GM19452 (cell line): ENCODE measurements around the gene SLC9A8.
"Not testable (repeated sequence)": the region's sequence is repeated elsewhere in the genome, so short reads cannot be mapped to it uniquely, and the experiment has no call there.

Experiments
- ATAC-seq: cut with Tn5 transposase; IDR thresholded peaks from one replicate; pipeline ENCODE4 v1.9.1; 2021; ENCODE audit not compliant: unreplicated experiment

Gene SLC9A8

DNA sequence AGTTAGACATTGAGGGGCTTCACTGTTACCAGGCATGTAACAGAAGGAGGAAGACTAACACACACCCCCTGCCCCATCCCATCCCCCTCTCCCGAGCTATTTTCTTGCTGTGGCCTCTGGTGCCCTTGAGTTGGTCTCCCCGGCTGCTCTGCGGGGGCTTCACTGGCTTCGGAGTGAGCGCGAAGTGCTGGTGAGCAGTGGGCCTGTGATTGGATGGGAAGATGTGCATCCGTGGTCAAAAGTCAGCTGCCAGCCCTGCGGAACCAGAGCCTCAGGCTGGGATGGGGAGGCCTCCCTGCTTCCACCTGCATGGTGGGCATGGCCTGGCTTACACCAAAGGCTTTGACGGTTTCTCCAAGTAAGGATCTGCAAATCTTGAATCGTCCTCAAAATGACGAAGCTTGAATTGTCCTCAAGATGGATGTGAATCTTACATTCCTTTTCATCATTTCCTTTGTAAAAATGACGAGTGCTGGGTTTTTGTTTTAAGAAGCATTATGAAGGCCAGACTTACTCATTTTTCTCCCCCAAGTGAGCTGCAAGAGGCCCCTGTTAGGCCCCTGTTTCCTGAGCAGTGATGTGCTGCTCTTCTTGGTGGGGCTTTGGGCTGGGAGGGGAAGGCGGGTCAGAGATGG lies 79.0 kb downstream of the SLC9A8 start:
- no peak for ATAC-seq

DNA sequence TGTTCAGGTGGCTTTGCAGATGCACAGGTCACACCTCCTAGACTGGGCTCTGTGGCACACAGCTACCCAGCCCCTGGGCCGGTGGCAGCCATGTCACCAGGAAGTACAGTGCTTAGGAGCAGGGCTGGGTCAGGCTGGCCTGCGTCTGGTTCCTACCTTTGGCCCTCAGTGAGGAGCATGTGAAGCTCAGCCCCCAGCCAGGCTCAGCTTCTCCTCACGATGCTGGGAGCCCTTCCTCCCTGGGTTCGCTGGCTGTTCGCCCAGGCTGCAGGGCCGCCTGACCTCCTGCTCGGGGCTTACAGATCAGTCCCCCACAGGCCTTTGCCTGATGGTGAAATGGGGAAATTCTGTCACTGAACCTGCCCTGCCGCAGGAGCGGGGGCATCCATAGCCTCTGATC lies 79.6 kb downstream of the SLC9A8 start:
- no peak for ATAC-seq

- ATAC-seq: no peak
Observed at GRCh38 chr20:49892817-49893216, 80.2 kb downstream of the SLC9A8 start.

DNA sequence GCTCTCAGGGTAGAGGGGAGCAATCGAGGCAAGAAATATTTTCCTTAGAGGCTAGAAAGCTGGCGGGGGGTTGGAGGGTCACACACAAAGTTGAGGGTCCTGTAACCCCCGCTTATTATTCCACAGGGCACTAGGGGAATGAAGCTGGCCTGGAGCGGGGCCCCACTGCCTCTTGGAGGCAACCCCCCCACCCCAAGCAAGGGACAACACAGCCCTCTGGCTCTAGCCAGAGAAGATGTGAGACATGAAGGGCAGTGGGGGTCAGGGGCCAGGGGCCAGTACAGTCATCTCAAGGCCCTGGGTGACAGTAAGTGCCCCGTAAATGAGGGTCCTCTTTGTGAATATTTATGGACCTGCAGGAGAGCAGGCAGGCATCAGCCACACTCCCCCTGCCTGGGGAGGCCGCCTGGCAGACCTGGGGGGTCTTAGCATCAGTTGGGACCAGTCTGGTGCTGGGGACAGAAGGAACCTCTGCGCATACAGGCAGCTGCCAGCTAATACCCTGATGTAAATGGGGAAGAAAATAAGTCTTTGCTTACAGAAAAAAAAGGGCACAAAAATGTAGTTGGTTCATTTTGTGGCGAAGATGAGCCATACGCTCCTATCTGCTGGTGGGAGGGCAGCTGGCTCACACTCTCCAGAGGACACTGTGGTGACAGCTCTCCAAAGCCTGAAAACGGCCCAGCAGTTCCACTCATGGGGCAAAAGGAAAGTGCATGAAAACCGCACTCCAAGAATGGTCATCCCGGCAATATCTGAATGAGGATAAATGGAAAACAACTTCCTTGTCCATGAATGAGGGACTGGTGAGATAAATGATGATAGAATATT lies 80.8 kb downstream of the SLC9A8 start:
- ATAC-seq: no peak

GRCh38 chr20:49894073-49894470 lies 81.4 kb downstream of the SLC9A8 start:
- no peak for ATAC-seq

- ATAC-seq: not testable (repeated sequence)
Observed at GRCh38 chr20:49895474-49896093, 83.0 kb downstream of the SLC9A8 start.

GRCh38 chr20:49896204-49896603 lies 83.6 kb downstream of the SLC9A8 start:
- no peak for ATAC-seq

DNA sequence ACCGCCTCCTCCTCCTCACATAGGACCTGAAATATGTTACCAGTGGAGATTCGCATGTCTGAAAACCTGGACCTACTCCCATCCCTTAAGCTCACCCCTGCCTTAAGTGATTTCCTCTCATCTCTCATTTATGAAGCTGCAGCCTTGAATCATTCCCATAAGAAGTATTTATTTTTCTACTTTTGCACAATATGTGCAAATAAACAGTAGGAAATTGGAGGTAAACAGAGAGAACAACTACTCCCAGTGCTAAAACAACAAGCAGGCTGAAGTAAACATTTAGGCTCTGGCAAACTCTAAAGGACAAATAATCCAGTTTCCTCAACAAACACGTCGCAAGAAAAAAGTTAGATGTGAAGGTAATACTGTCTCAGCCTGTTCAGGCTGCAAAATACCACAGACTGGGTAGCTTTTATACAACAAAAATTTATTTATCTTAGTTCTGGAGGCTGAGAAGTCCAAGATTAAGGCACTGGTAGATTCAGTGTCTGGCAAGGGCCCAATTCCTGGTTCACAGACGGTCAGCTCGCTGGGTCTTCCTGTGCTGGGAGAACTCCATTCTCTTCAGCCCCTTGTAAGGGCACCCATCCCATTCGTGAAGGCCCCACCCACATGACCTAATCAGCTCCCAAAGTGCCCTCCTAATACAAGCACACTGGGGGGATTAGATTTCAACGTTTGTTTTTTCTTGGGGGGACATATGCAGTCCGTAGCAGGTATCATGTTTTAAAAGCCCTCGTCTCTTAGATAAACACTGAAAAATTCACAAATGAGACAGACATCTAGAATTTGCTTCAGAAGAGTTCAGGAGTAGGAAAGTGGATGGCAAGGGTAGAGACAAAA lies 87.1 kb downstream of the SLC9A8 start:
- no peak for ATAC-seq

- no peak for ATAC-seq
Observed at GRCh38 chr20:49901588-49901987, 89.0 kb downstream of the SLC9A8 start.

DNA sequence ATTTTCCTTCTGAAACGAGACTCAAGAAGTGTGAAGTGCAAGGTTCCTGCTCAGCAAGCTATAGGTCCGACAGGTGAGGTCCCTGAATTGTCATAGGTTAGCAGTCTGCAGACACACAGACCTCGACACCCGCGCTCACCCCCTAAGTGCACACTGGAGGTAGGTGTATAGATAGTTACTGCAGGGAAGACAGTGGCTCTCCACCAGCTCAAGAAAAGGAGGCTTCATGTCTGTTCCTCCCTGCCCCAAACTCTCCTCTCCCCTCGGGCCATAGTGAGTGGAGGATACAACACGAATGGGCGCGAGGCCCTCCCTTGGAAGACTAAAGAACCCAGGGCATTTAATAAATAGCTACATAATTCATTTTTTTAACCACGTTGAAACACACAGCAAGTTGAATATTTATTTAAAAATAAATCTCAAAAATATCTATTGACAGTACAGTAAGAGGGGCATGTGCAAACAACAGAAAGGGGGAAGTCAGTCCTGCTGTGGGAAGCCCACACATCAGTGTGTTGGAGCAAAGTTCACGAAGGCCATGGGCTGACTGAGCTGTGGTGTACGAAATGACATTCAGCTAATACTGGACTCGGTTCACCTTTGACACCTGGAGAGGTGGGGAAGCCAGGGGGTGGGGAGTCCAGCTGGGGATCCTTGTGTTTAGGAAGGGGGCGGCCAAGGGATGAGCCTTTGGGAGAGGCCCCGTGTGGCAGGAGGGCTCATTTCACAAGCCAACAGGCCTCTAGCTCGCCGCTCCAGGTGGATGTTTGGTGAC lies 92.0 kb downstream of the SLC9A8 start:
- no peak for ATAC-seq

GRCh38 chr20:49905415-49906091 lies 92.9 kb downstream of the SLC9A8 start:
- ATAC-seq: no peak

DNA sequence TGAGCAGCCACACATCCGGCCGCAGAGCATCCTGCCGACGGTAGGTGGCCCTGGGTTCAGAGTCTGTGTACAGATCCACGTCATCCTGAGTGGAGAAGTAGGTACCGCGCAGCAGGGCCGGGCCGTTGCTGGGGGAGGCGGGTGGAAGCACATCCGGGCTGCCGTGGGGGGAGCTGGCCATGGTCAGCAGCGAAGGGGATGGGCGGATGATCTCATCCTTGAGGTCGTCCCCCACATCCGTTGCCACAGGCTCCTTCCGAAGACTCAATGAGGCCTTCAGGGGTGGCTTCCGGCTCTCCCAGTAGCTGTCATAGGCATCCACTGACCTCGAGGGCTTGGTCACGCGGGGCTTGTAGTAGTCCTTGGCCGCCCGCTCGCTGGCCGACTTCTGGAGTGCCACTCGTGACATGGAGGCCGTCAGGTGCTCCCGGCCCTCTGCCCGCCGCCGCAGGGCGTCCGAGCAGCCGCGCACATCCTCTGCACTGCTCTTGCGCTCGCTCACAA lies 93.5 kb downstream of the SLC9A8 start:
- ATAC-seq: no peak

DNA sequence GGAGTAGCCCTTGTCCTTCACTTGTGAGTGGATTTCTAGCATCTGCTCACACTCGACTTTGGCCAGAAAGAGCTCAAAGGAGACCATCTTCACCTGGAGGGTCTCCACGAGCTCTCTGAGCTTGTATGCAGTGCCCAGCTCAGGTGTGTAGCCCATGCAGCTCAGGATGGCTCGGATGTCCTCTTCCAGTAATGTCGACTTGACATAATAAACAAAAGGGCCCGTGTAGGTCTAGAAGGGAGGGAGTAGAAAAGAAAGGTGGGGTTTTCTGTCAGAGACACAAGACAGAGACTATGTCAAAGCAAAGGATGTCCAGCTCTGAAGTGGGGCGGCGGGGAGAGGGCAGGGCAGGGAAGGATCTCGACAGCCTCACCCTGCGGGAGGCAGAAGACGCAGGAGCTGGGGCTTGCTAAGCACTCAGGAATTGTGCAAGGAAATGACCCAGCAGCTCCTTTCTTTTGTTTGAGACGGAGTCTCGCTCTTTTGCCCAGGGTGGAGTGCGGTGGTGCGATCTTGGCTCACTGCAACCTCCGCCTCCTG lies 94.1 kb downstream of the SLC9A8 start:
- no peak for ATAC-seq

DNA sequence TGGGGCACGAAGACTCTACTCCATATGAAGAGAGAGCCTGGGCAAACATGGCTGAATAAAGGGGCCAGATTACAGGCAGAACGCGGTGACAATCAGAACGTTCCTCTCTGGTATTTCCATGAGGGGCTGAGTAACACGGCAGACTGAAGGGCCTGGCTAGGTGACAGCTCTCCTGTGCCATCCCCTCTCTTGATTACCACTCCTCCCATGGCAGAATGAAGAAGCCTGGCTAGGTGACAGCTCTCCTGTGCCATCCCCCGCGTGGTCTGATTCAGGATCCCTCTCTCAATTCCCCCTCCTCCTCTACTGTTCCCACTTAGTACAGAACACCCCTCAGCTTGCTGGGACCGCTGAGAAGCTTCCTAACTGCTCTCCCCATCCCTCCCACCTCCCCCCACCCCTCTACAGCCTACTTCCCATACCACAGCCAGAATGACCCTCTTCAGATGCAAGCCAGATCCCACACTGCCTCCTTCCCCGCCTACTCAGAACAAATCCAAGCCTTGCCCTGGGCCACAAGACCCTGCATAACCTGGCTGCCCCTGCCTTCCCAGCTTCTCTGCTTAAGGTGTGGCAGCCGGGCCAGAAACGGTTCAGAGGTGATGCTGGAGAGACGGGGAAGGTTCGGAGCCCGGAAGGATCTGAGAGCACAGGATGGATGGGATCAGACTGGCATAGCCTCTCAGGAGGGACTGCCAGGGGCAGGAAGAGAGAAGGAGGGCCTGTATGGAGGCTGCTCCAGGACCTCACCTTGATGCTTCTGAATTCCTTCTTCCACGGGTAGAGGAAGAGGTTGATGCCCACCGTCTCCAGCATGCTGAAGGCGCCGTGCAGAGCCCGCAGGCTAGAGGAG lies 95.0 kb downstream of the SLC9A8 start:
- ATAC-seq: no peak

- ATAC-seq: no peak
Observed at GRCh38 chr20:49908258-49908565, 95.6 kb downstream of the SLC9A8 start.

DNA sequence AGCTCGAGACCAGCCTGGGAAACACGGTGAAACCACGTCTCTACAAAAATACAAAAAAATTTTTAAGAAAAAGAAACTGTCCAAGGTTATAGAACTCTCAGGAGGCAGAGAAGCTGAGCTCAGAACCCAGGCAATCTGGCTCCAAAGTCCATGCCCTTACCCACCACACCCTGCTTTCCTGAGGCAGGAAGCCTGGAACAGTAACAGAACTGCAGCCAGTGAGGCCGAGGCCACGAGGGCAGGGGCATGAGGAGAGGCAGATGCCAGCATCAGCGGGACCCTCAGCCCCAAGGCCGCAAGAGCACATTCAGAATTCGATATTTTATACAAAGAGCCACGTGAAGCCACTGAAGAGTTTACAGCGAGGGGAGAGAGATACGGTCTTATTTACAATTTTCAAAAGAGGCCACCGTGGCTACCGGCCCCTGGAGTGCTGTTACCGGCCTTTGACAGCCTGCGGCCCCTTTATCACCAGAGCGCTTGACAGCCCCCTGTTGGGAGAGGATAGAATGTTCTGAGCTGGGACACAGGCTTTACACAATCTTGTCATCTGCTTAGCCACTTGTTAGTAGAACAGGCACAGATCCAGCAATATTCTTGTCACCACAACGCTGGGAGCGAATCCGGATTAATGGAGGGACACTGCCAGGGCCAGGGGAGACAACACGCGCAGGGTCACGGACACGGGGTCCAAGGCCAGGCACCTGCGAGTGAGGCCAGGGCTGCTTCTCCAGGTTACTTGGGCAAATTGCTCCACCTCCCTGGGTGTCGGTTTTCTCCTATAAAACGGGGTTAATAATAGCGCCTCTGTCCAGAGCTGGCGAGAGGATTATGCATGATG lies 97.1 kb downstream of the SLC9A8 start:
- no peak for ATAC-seq

- ATAC-seq: no peak
Observed at GRCh38 chr20:49910340-49910706, 97.7 kb downstream of the SLC9A8 start.
